Skeletal muscle tissue (tissue), 4 donors: ENCODE measurements around the gene CCDC188. TPM values are rescaled to one million over a fixed set of nuclear protein-coding genes. Genes with fewer than 3 reads are reported as not detected.
"Not testable (repeated sequence)": the region's sequence is repeated elsewhere in the genome, so short reads cannot be mapped to it uniquely, and the experiment has no call there.

Experiments used
- H3K27ac ChIP-seq: one replicate; pipeline ENCODE4 v1.7.0; 2013; ENCODE audit warnings: mild to moderate bottlenecking, low read depth, low read length, inconsistent platforms
- H3K27me3 ChIP-seq, 3 donors: one replicate each; pipeline ENCODE4 v1.7.0; 2013; ENCODE audit warnings: low read length in 3 of 3; ENCODE audit not compliant: control insufficient read depth in 3 of 3, insufficient read depth in 3 of 3
- H3K36me3 ChIP-seq, 3 donors: one replicate each; pipeline ENCODE4 v1.7.0; 2013; ENCODE audit warnings: low read length in 3 of 3; ENCODE audit not compliant: control insufficient read depth in 3 of 3, insufficient read depth in 3 of 3
- H3K4me1 ChIP-seq, 3 donors: one replicate each; pipeline ENCODE4 v1.7.0; 2013; ENCODE audit warnings: low read length in 3 of 3, mild to moderate bottlenecking in 3 of 3; ENCODE audit not compliant: control insufficient read depth in 3 of 3, insufficient read depth in 3 of 3
- H3K4me3 ChIP-seq, 3 donors: one replicate each; pipeline ENCODE4 v1.7.0; 2013; ENCODE audit warnings: low read length in 3 of 3
- H3K9ac ChIP-seq, 3 donors: one replicate each; pipeline ENCODE4 v1.7.0; 2013; ENCODE audit warnings: low read length in 3 of 3, mild to moderate bottlenecking in 3 of 3, moderate library complexity in 2 of 3, low read depth in 1 of 3
- H3K9me3 ChIP-seq, 3 donors: one replicate each; pipeline ENCODE4 v1.7.0; 2013; ENCODE audit warnings: low read length in 3 of 3; ENCODE audit not compliant: control insufficient read depth in 3 of 3
- total RNA-seq: library from RNA; depleted of rRNA; stranded (reverse); fragments of >200 nt; gene quantifications from one replicate; pipeline ENCODE4 v1.2.3, GENCODE V29; 2014
- donor health status: Osteomylitis.

Gene CCDC188
- total RNA-seq, 1 donor from 2014 or later = not detected

DNA sequence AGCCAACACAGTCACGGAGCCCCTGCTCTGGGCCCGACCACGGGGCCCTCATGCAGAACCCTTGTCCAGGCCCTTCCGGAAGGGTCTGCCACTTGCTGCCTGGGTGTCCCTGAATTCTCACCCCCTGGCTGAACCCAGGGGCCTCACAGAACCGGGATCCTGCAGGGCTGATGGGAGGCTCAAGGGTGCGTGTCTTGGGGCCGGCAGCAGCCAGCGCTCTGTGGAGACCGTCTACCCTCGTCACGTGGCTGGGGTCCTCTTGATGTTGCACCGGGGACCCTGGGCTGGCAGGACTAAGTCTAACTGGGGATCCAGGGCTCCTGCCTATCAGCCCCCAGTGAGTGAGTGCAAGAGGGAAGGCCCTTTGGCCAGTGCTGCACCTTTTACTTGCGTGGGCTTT is 19.3 kb upstream of the CCDC188 start:
- Histone ChIP-seq H3K27me3 (peaks cover 0 to 14% (median 0%) of the 10 kb centered on the region in 3 donors), H3K36me3 (no peaks in the 10 kb centered on the region)

GRCh38 chr22:20169253-20169822 is 18.5 kb upstream of the CCDC188 start:
- H3K9ac ChIP-seq = no peak overlapping the region
- peaks cover 0 to 14% (median 0%) of the 10 kb centered on the region in 3 donors for H3K27me3 ChIP-seq
- H3K4me1 ChIP-seq = no peaks in the 10 kb centered on the region
- no peaks in the 10 kb centered on the region for H3K36me3 ChIP-seq
- H3K4me3 ChIP-seq = no peak overlapping the region
- H3K27ac ChIP-seq = no peak overlapping the region
- H3K9me3 ChIP-seq = no peaks in the 10 kb centered on the region

More for the DNA sequence above, 19.3 kb upstream of the CCDC188 start:
- no peak overlapping the region for H3K4me3 ChIP-seq
- no peaks in the 10 kb centered on the region for H3K4me1 ChIP-seq
- no peak overlapping the region for H3K27ac ChIP-seq
- H3K9me3 ChIP-seq = no peaks in the 10 kb centered on the region
- H3K9ac ChIP-seq = no peak overlapping the region

DNA sequence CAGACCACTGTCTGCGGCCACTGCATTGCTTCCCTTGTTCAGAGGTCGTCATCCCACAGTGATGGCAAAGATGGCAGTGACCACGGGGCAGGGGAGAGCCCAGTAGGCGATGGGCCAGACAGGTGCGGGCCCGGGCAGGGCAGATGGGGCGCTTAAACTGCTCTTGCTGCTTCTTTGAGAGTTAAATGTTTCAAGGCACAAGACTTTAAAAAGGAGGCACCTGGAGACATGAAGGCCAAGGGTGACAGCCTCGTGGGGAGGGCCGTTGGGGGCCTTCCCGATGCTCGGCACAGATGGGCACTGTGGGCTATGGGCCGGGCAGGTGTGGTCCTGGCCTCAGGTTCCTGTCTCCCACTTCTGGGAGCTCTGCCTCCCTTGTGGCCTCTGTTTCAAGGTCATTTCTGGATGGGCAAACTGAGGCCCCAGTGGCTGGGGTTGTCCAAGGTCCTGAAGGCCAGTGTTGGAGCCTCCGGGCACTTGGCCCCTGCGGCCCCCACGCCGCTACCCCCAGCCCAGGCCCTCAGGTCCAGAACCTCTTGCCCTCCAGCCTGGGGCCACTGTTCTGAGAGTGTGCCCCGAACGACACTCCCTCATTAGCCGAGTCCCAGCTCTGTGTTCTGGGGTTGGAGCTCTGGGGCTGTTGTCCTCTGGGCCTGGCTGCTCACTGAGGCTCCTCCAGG is 16.9 kb upstream of the CCDC188 start:
- Histone ChIP-seq H3K27me3 (peaks cover 0 to 11% (median 0%) of the 10 kb centered on the region in 3 donors), H3K4me1 (no peaks in the 10 kb centered on the region), H3K9ac (no peak overlapping the region), H3K4me3 (no peak overlapping the region), H3K9me3 (no peaks in the 10 kb centered on the region), H3K36me3 (no peaks in the 10 kb centered on the region), H3K27ac (no peak overlapping the region)

DNA sequence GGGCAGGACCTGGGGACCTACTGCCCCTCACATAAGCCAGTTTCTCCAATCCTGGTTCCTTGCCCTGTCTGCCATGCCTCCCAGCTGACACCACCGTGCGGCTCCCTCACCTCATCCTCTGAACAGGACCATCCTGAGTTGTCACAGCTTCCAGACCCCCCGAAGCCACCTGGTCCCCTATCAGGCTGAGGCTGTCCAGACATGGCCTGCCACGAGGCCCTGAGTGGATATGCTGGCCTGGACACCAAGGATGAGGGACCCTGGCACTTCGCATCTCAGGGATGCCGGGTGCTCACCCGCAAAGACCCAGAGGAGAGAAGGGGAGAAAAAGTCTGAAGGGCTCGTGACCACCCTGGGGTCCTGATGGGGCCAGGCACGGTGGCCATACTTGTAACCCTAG is 15.8 kb upstream of the CCDC188 start:
- H3K9ac ChIP-seq = no peak overlapping the region
- H3K27ac ChIP-seq = no peak overlapping the region
- no peaks in the 10 kb centered on the region for H3K4me1 ChIP-seq
- no peaks in the 10 kb centered on the region for H3K9me3 ChIP-seq
- no peak overlapping the region for H3K4me3 ChIP-seq
- no peaks in the 10 kb centered on the region for H3K36me3 ChIP-seq
- peaks cover 0 to 11% (median 0%) of the 10 kb centered on the region in 3 donors for H3K27me3 ChIP-seq

GRCh38 chr22:20165913-20166312 is 15.1 kb upstream of the CCDC188 start:
- Histone ChIP-seq H3K9ac (no peak overlapping the region), H3K4me1 (no peaks in the 10 kb centered on the region), H3K36me3 (no peaks in the 10 kb centered on the region), H3K9me3 (no peaks in the 10 kb centered on the region), H3K27ac (no peak overlapping the region), H3K27me3 (peaks cover 0 to 16% (median 0%) of the 10 kb centered on the region in 3 donors), H3K4me3 (no peak overlapping the region)

DNA sequence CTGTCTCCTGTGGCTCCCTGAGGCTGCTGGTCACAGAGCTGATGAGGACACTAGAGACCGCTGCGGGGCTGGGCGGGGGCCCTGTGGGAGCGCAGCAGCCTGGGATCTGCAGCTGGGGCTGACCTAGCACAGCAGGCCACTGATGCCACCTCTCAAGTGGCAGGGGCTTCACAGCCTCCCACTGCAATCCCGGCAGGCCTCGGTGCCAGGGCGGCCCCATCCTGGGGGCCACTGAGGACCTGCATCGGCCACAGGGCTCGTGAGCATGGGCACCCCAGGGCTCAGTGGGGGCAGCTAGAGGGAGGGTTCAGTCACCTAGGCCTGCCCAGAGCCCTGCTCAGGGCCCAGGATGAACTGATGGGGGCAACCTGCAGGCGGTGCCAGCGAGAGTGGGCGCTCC is 14.6 kb upstream of the CCDC188 start:
- H3K4me3 ChIP-seq = no peak overlapping the region
- H3K27me3 ChIP-seq = peaks cover 0 to 17% (median 0%) of the 10 kb centered on the region in 3 donors
- no peak overlapping the region for H3K9ac ChIP-seq
- H3K27ac ChIP-seq = no peak overlapping the region
- no peaks in the 10 kb centered on the region for H3K9me3 ChIP-seq
- H3K4me1 ChIP-seq = no peaks in the 10 kb centered on the region
- no peaks in the 10 kb centered on the region for H3K36me3 ChIP-seq

- H3K36me3 ChIP-seq = no peaks in the 10 kb centered on the region
- peaks cover 0 to 17% (median 0%) of the 10 kb centered on the region in 3 donors for H3K27me3 ChIP-seq
- no peak overlapping the region for H3K27ac ChIP-seq
- no peak overlapping the region for H3K9ac ChIP-seq
- no peaks in the 10 kb centered on the region for H3K9me3 ChIP-seq
- H3K4me3 ChIP-seq = no peak overlapping the region
- H3K4me1 ChIP-seq = no peaks in the 10 kb centered on the region
Measured at GRCh38 chr22:20164863-20165262, 14.0 kb upstream of the CCDC188 start.

- Histone ChIP-seq H3K9ac (no peak overlapping the region), H3K9me3 (no peaks in the 10 kb centered on the region), H3K4me1 (peaks cover 2 to 3% (median 3%) of the 10 kb centered on the region in 3 donors), H3K27ac (no peak overlapping the region), H3K27me3 (peaks cover 4 to 12% (median 5%) of the 10 kb centered on the region in 3 donors), H3K4me3 (no peak overlapping the region), H3K36me3 (no peaks in the 10 kb centered on the region)
Measured at GRCh38 chr22:20160041-20160440, 9.2 kb upstream of the CCDC188 start.

DNA sequence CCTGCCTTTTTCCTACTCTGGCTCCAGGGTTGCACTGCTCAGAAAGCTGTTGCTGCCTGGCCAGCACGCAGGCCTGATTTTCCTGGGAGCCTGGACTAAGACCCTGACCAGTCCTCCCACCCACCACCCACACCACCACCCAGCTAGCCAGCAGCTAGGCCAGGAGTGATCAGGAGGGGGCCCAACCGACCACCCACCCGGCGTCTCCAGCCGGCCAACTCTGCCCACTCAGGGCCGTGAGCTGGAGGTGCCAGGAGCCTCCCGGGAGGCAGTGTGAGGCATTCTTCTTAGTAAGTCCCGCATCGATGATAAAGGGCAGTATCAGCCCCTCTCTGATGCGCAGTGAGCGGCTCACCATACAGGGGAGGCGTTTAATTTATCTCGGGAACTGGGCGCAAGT is 8.7 kb upstream of the CCDC188 start:
- not testable (repeated sequence) for H3K4me3 ChIP-seq, H3K4me1 ChIP-seq, H3K9me3 ChIP-seq, H3K9ac ChIP-seq, H3K27ac ChIP-seq, H3K36me3 ChIP-seq
- H3K27me3 ChIP-seq = peaks cover 4 to 12% (median 5%) of the 10 kb centered on the region in 3 donors

- no peak overlapping the region for H3K9ac ChIP-seq
- peaks cover 2 to 3% (median 3%) of the 10 kb centered on the region in 3 donors for H3K4me1 ChIP-seq
- H3K27me3 ChIP-seq = peaks cover 5 to 16% (median 5%) of the 10 kb centered on the region in 3 donors
Measured at GRCh38 chr22:20159076-20159475, 8.2 kb upstream of the CCDC188 start.

More at GRCh38 chr22:20159076-20159475, 8.2 kb upstream of the CCDC188 start:
- H3K9me3 ChIP-seq = no peaks in the 10 kb centered on the region
- no peaks in the 10 kb centered on the region for H3K36me3 ChIP-seq
- no peak overlapping the region for H3K4me3 ChIP-seq
- no peak overlapping the region for H3K27ac ChIP-seq
